ENCODE measurements around the gene HMGB3. TPM values are rescaled to one million over a fixed set of nuclear protein-coding genes. Genes with fewer than 3 reads are reported as not detected.

The HMGB3 gene
- 241 TPM for polyA plus RNA-seq (2013, experiment 1 of 2)
- polyA plus RNA-seq (2013, experiment 2 of 2): 235 TPM

- Histone ChIP-seq H3K9ac (ENCODE audit: low read depth, low read length, poor library complexity) (peak within 1 kb of the TSS; percentile 86), H2AFZ (ENCODE audit: low read length) (peak within 1 kb of the TSS; percentile 92), H2BK5ac (ENCODE audit: low read length) (no peak within 1 kb of the TSS), H3K4me2 (ENCODE audit: insufficient read depth, low read length, poor library complexity, severe bottlenecking) (peak within 1 kb of the TSS; percentile 67), H2BK12ac (ENCODE audit: low read length) (no peak within 1 kb of the TSS), H4K91ac (ENCODE audit: low read depth, low read length, poor library complexity) (no peak within 1 kb of the TSS), H3K18ac (ENCODE audit: low read length) (peak within 1 kb of the TSS; percentile 81), H3K4ac (ENCODE audit: low read length) (no peak within 1 kb of the TSS), H3K4me1 (ENCODE audit: control insufficient read depth in 2 of 2, insufficient read depth in 1 of 2, low read depth in 1 of 2, low read length in 2 of 2) (peaks cover 0 to 1% of the 10 kb centered on the region in 2 donors), H3K27me3 (ENCODE audit: control insufficient read depth in 3 of 3, insufficient read depth in 3 of 3, low read depth in 1 of 3, low read length in 3 of 3) (peaks cover 0 to 2% (median 0%) of the 10 kb centered on the region in 3 experiments), H4K8ac (ENCODE audit: low read depth, low read length) (no peak within 1 kb of the TSS), H3K14ac (ENCODE audit: low read length) (no peak within 1 kb of the TSS), H3K36me3 (replicated peaks in 1 of 2; ENCODE audit: control insufficient read depth in 2 of 2, insufficient read depth in 2 of 2, low read length in 2 of 2) (peaks cover 5 to 29% of the 10 kb centered on the region in 2 donors), H3K4me3 (ENCODE audit: low read length in 2 of 2) (peak within 1 kb of the TSS; percentile 49 to 89), H2BK120ac (ENCODE audit: low read depth, low read length) (no peak within 1 kb of the TSS), H3K23ac (ENCODE audit: low read depth, low read length, poor library complexity) (peak within 1 kb of the TSS; percentile 31), H3K9me3 (replicated peaks in 1 of 2; ENCODE audit: control insufficient read depth in 2 of 2, insufficient read depth in 1 of 2, low read depth in 1 of 2, low read length in 2 of 2) (no peaks in the 10 kb centered on the region), H2BK15ac (ENCODE audit: low read length) (no peak within 1 kb of the TSS), H3K79me1 (ENCODE audit: low read depth, low read length) (no peaks in the 10 kb centered on the region), H2AK5ac (ENCODE audit: low read depth, low read length) (no peak within 1 kb of the TSS), H3K27ac (replicated peaks; ENCODE audit: low read length) (peak within 1 kb of the TSS; percentile 69)
- WGBS, 2 donors (ENCODE audit: extremely low coverage in 2 of 2, insufficient read length in 2 of 2, insufficient replicate concordance in 1 of 2): no CpG with 5 or more reads among the region's 90 CpGs
- DNase-seq (ENCODE audit: low spot score): peak; percentile 90
Measured at GRCh38 chrX:150982788-150983520, at the start of gene HMGB3. Gene HMGB3, plus strand, starts transcription at chrX:150983335. Its CDS starts 2,265 bp downstream, at chrX:150985600.

GRCh38 chrX:150933945-150934350, 49.2 kb upstream of the HMGB3 start:
- WGBS, 2 donors (ENCODE audit: extremely low coverage in 2 of 2, insufficient read length in 2 of 2, insufficient replicate concordance in 1 of 2): no CpG with 5 or more reads among the region's 5 CpGs

GRCh38 chrX:150934453-150934852, 48.7 kb upstream of the HMGB3 start:
- Histone ChIP-seq H2BK5ac (ENCODE audit: low read length) (no peak overlapping the region), H3K79me1 (ENCODE audit: low read depth, low read length) (no peaks in the 10 kb centered on the region), H2BK120ac (ENCODE audit: low read depth, low read length) (no peak overlapping the region), H3K4me1 (ENCODE audit: control insufficient read depth in 2 of 2, insufficient read depth in 1 of 2, low read depth in 1 of 2, low read length in 2 of 2) (peaks cover 0 to 3% of the 10 kb centered on the region in 2 donors), H3K27me3 (ENCODE audit: control insufficient read depth in 3 of 3, insufficient read depth in 3 of 3, low read depth in 1 of 3, low read length in 3 of 3) (peaks cover 0 to 13% (median 0%) of the 10 kb centered on the region in 3 experiments), H3K9ac (ENCODE audit: low read depth, low read length, poor library complexity) (no peak overlapping the region), H4K91ac (ENCODE audit: low read depth, low read length, poor library complexity) (no peak overlapping the region), H3K9me3 (replicated peaks in 1 of 2; ENCODE audit: control insufficient read depth in 2 of 2, insufficient read depth in 1 of 2, low read depth in 1 of 2, low read length in 2 of 2) (no peaks in the 10 kb centered on the region), H2AFZ (ENCODE audit: low read length) (peak overlapping the region; percentile 42), H2BK12ac (ENCODE audit: low read length) (no peak overlapping the region), H2AK5ac (ENCODE audit: low read depth, low read length) (no peak overlapping the region), H3K14ac (ENCODE audit: low read length) (no peak overlapping the region), H3K4ac (ENCODE audit: low read length) (no peak overlapping the region), H3K27ac (replicated peaks; ENCODE audit: low read length) (no peak overlapping the region), H2BK15ac (ENCODE audit: low read length) (no peak overlapping the region), H3K4me2 (ENCODE audit: insufficient read depth, low read length, poor library complexity, severe bottlenecking) (no peak overlapping the region), H3K23ac (ENCODE audit: low read depth, low read length, poor library complexity) (no peak overlapping the region), H4K8ac (ENCODE audit: low read depth, low read length) (no peak overlapping the region), H3K36me3 (replicated peaks in 1 of 2; ENCODE audit: control insufficient read depth in 2 of 2, insufficient read depth in 2 of 2, low read length in 2 of 2) (no peaks in the 10 kb centered on the region), H3K18ac (ENCODE audit: low read length) (peak overlapping the region; percentile 85), H3K4me3 (ENCODE audit: low read length in 2 of 2) (no peak overlapping the region)
- no peak for DNase-seq (ENCODE audit: low spot score)
- WGBS, 2 donors (ENCODE audit: extremely low coverage in 2 of 2, insufficient read length in 2 of 2, insufficient replicate concordance in 1 of 2): no CpG with 5 or more reads among the region's 5 CpGs

More at GRCh38 chrX:150933945-150934350, 49.2 kb upstream of the HMGB3 start:
- no peak overlapping the region for H3K4me2 ChIP-seq (ENCODE audit: insufficient read depth, low read length, poor library complexity, severe bottlenecking)
- no peak overlapping the region for H2AK5ac ChIP-seq (ENCODE audit: low read depth, low read length)
- H2BK5ac ChIP-seq (ENCODE audit: low read length): no peak overlapping the region
- no peaks in the 10 kb centered on the region for H3K79me1 ChIP-seq (ENCODE audit: low read depth, low read length)
- H3K4ac ChIP-seq (ENCODE audit: low read length): no peak overlapping the region
- no peaks in the 10 kb centered on the region for H3K9me3 ChIP-seq (replicated peaks in 1 of 2; ENCODE audit: control insufficient read depth in 2 of 2, insufficient read depth in 1 of 2, low read depth in 1 of 2, low read length in 2 of 2)
- no peak overlapping the region for H2BK12ac ChIP-seq (ENCODE audit: low read length)
- no peak overlapping the region for H4K91ac ChIP-seq (ENCODE audit: low read depth, low read length, poor library complexity)
- H3K27ac ChIP-seq (replicated peaks; ENCODE audit: low read length): no peak overlapping the region
- H3K27me3 ChIP-seq (ENCODE audit: control insufficient read depth in 3 of 3, insufficient read depth in 3 of 3, low read depth in 1 of 3, low read length in 3 of 3): peaks cover 0 to 13% (median 0%) of the 10 kb centered on the region in 3 experiments
- H4K8ac ChIP-seq (ENCODE audit: low read depth, low read length): no peak overlapping the region
- H3K9ac ChIP-seq (ENCODE audit: low read depth, low read length, poor library complexity): no peak overlapping the region
- H3K14ac ChIP-seq (ENCODE audit: low read length): no peak overlapping the region
- peak overlapping the region; percentile 42 for H2AFZ ChIP-seq (ENCODE audit: low read length)
- no peak overlapping the region for H3K18ac ChIP-seq (ENCODE audit: low read length)
- no peak overlapping the region for H3K23ac ChIP-seq (ENCODE audit: low read depth, low read length, poor library complexity)
- H3K4me1 ChIP-seq (ENCODE audit: control insufficient read depth in 2 of 2, insufficient read depth in 1 of 2, low read depth in 1 of 2, low read length in 2 of 2): peaks cover 0 to 3% of the 10 kb centered on the region in 2 donors
- no peaks in the 10 kb centered on the region for H3K36me3 ChIP-seq (replicated peaks in 1 of 2; ENCODE audit: control insufficient read depth in 2 of 2, insufficient read depth in 2 of 2, low read length in 2 of 2)
- DNase-seq (ENCODE audit: low spot score): no peak
- no peak overlapping the region for H3K4me3 ChIP-seq (ENCODE audit: low read length in 2 of 2)
- H2BK15ac ChIP-seq (ENCODE audit: low read length): no peak overlapping the region
- no peak overlapping the region for H2BK120ac ChIP-seq (ENCODE audit: low read depth, low read length)

- no peak for DNase-seq (ENCODE audit: low spot score)
- peaks cover 0 to 13% (median 0%) of the 10 kb centered on the region in 3 experiments for H3K27me3 ChIP-seq (ENCODE audit: control insufficient read depth in 3 of 3, insufficient read depth in 3 of 3, low read depth in 1 of 3, low read length in 3 of 3)
- no peaks in the 10 kb centered on the region for H3K79me1 ChIP-seq (ENCODE audit: low read depth, low read length)
- no peak overlapping the region for H2BK120ac ChIP-seq (ENCODE audit: low read depth, low read length)
- no peak overlapping the region for H3K14ac ChIP-seq (ENCODE audit: low read length)
- no peak overlapping the region for H3K27ac ChIP-seq (replicated peaks; ENCODE audit: low read length)
- H2BK15ac ChIP-seq (ENCODE audit: low read length): no peak overlapping the region
- no peak overlapping the region for H3K9ac ChIP-seq (ENCODE audit: low read depth, low read length, poor library complexity)
- H3K23ac ChIP-seq (ENCODE audit: low read depth, low read length, poor library complexity): no peak overlapping the region
- H3K4ac ChIP-seq (ENCODE audit: low read length): no peak overlapping the region
- H3K9me3 ChIP-seq (replicated peaks in 1 of 2; ENCODE audit: control insufficient read depth in 2 of 2, insufficient read depth in 1 of 2, low read depth in 1 of 2, low read length in 2 of 2): no peaks in the 10 kb centered on the region
- H2BK12ac ChIP-seq (ENCODE audit: low read length): no peak overlapping the region
- H4K8ac ChIP-seq (ENCODE audit: low read depth, low read length): no peak overlapping the region
- H3K4me2 ChIP-seq (ENCODE audit: insufficient read depth, low read length, poor library complexity, severe bottlenecking): no peak overlapping the region
- H2AFZ ChIP-seq (ENCODE audit: low read length): no peak overlapping the region
- WGBS, 2 donors (ENCODE audit: extremely low coverage in 2 of 2, insufficient read length in 2 of 2, insufficient replicate concordance in 1 of 2): no CpG with 5 or more reads among the region's 7 CpGs
- no peak overlapping the region for H3K18ac ChIP-seq (ENCODE audit: low read length)
- H2BK5ac ChIP-seq (ENCODE audit: low read length): no peak overlapping the region
- no peaks in the 10 kb centered on the region for H3K36me3 ChIP-seq (replicated peaks in 1 of 2; ENCODE audit: control insufficient read depth in 2 of 2, insufficient read depth in 2 of 2, low read length in 2 of 2)
- H3K4me3 ChIP-seq (ENCODE audit: low read length in 2 of 2): no peak overlapping the region
- H3K4me1 ChIP-seq (ENCODE audit: control insufficient read depth in 2 of 2, insufficient read depth in 1 of 2, low read depth in 1 of 2, low read length in 2 of 2): peaks cover 0 to 3% of the 10 kb centered on the region in 2 donors
- no peak overlapping the region for H4K91ac ChIP-seq (ENCODE audit: low read depth, low read length, poor library complexity)
- no peak overlapping the region for H2AK5ac ChIP-seq (ENCODE audit: low read depth, low read length)
Measured at GRCh38 chrX:150935467-150935866, 47.7 kb upstream of the HMGB3 start.

Data from neuronal stem cell (in vitro differentiated cells).